ENCODE measurements around the gene DYRK2. TPM values are rescaled to one million over a fixed set of nuclear protein-coding genes. Genes with fewer than 3 reads are reported as not detected.

The DYRK2 gene
- total RNA-seq, 1 experiment from 2014 or later = 58.2 TPM

- no peak overlapping the region for H3K4me3 ChIP-seq
- H3K27me3 ChIP-seq = no peaks in the 10 kb centered on the region
- no peak for DNase-seq
- no peaks in the 10 kb centered on the region for H3K9me3 ChIP-seq (replicated peaks)
- no peaks in the 10 kb centered on the region for H3K36me3 ChIP-seq
- no peak overlapping the region for H3K27ac ChIP-seq
- no peaks in the 10 kb centered on the region for H3K4me1 ChIP-seq
Measured at GRCh38 chr12:67633024-67633610, 15.4 kb upstream of the DYRK2 start.

- H3K9me3 ChIP-seq (replicated peaks) = no peaks in the 10 kb centered on the region
- H3K4me3 ChIP-seq = no peak overlapping the region
- H3K36me3 ChIP-seq = no peaks in the 10 kb centered on the region
- no peaks in the 10 kb centered on the region for H3K27me3 ChIP-seq
- H3K4me1 ChIP-seq = no peaks in the 10 kb centered on the region
- no peak for DNase-seq
- no peak overlapping the region for H3K27ac ChIP-seq
Measured at GRCh38 chr12:67633708-67634107, 14.8 kb upstream of the DYRK2 start.

- H3K9me3 ChIP-seq (replicated peaks) = no peaks in the 10 kb centered on the region
- DNase-seq = no peak
- H3K36me3 ChIP-seq = no peaks in the 10 kb centered on the region
- no peaks in the 10 kb centered on the region for H3K4me1 ChIP-seq
- H3K27ac ChIP-seq = no peak overlapping the region
- H3K27me3 ChIP-seq = no peaks in the 10 kb centered on the region
- no peak overlapping the region for H3K4me3 ChIP-seq
Measured at GRCh38 chr12:67634303-67634761, 14.2 kb upstream of the DYRK2 start.

GRCh38 chr12:67637718-67638117 is 10.8 kb upstream of the DYRK2 start:
- DNase-seq = no peak
- H3K4me1 ChIP-seq = no peaks in the 10 kb centered on the region
- no peaks in the 10 kb centered on the region for H3K36me3 ChIP-seq
- H3K9me3 ChIP-seq (replicated peaks) = no peaks in the 10 kb centered on the region
- H3K27me3 ChIP-seq = no peaks in the 10 kb centered on the region
- no peak overlapping the region for H3K4me3 ChIP-seq
- no peak overlapping the region for H3K27ac ChIP-seq

GRCh38 chr12:67638694-67639093 is 9.9 kb upstream of the DYRK2 start:
- no peaks in the 10 kb centered on the region for H3K36me3 ChIP-seq
- no peaks in the 10 kb centered on the region for H3K27me3 ChIP-seq
- H3K27ac ChIP-seq = no peak overlapping the region
- H3K4me1 ChIP-seq = no peaks in the 10 kb centered on the region
- no peak for DNase-seq
- H3K9me3 ChIP-seq (replicated peaks) = no peaks in the 10 kb centered on the region
- no peak overlapping the region for H3K4me3 ChIP-seq

- H3K27ac ChIP-seq = no peak overlapping the region
- H3K4me3 ChIP-seq = no peak overlapping the region
- peaks cover 15% of the 10 kb centered on the region for H3K4me1 ChIP-seq
- H3K9me3 ChIP-seq (replicated peaks) = no peaks in the 10 kb centered on the region
- H3K27me3 ChIP-seq = no peaks in the 10 kb centered on the region
- no peak for DNase-seq
- no peaks in the 10 kb centered on the region for H3K36me3 ChIP-seq
Measured at GRCh38 chr12:67640863-67641262, 7.7 kb upstream of the DYRK2 start.

GRCh38 chr12:67645126-67645525 is 3.4 kb upstream of the DYRK2 start:
- peak; percentile 45 to 55 for DNase-seq
- Histone ChIP-seq H3K9me3 (replicated peaks) (no peaks in the 10 kb centered on the region), H3K4me1 (peaks cover 26% of the 10 kb centered on the region), H3K27me3 (no peaks in the 10 kb centered on the region), H3K36me3 (peaks cover 2% of the 10 kb centered on the region; the same call in 1 of the 2 replicates), H3K27ac (peak overlapping the region; percentile 46), H3K4me3 (no peak overlapping the region)

- Histone ChIP-seq H3K4me1 (peaks cover 26% of the 10 kb centered on the region), H3K27ac (peak overlapping the region; percentile 46), H3K4me3 (no peak overlapping the region), H3K27me3 (no peaks in the 10 kb centered on the region), H3K9me3 (replicated peaks) (no peaks in the 10 kb centered on the region), H3K36me3 (peaks cover 2% of the 10 kb centered on the region; the same call in 1 of the 2 replicates)
- peak in 1 of 2 experiments; percentile 28 for DNase-seq
Measured at GRCh38 chr12:67645601-67646000, 2.9 kb upstream of the DYRK2 start.

- Histone ChIP-seq H3K4me3 (peak overlapping the region; percentile 100), H3K4me1 (peaks cover 26% of the 10 kb centered on the region), H3K27me3 (no peaks in the 10 kb centered on the region), H3K9me3 (replicated peaks) (no peaks in the 10 kb centered on the region), H3K27ac (peak overlapping the region; percentile 96), H3K36me3 (peaks cover 11% of the 10 kb centered on the region)
- DNase-seq = no peak
Measured at GRCh38 chr12:67646775-67647174, 1.8 kb upstream of the DYRK2 start.

- Histone ChIP-seq H3K9me3 (replicated peaks) (no peaks in the 10 kb centered on the region), H3K36me3 (peaks cover 16% of the 10 kb centered on the region), H3K4me3 (peak overlapping the region; percentile 100), H3K27ac (peak overlapping the region; percentile 96), H3K4me1 (peaks cover 26% of the 10 kb centered on the region), H3K27me3 (no peaks in the 10 kb centered on the region)
- DNase-seq = no peak
Measured at GRCh38 chr12:67647181-67647798, 1.3 kb upstream of the DYRK2 start.

- peak overlapping the region; percentile 100 for H3K4me3 ChIP-seq
- no peaks in the 10 kb centered on the region for H3K27me3 ChIP-seq
- DNase-seq = peak; percentile 92 to 94
- H3K9me3 ChIP-seq (replicated peaks) = no peaks in the 10 kb centered on the region
- H3K36me3 ChIP-seq = peaks cover 23% of the 10 kb centered on the region
- peak overlapping the region; percentile 96 for H3K27ac ChIP-seq
- peaks cover 26% of the 10 kb centered on the region for H3K4me1 ChIP-seq
Measured at GRCh38 chr12:67647799-67648520, 585 bp upstream of the DYRK2 start.

- no peaks in the 10 kb centered on the region for H3K27me3 ChIP-seq
- H3K36me3 ChIP-seq = peaks cover 36% of the 10 kb centered on the region
- DNase-seq = peak; percentile 20 to 30
- H3K4me1 ChIP-seq = peaks cover 26% of the 10 kb centered on the region
- peak overlapping the region; percentile 100 for H3K4me3 ChIP-seq
- H3K27ac ChIP-seq = peak overlapping the region; percentile 96
- no peaks in the 10 kb centered on the region for H3K9me3 ChIP-seq (replicated peaks)
Measured at GRCh38 chr12:67649261-67649569, 670 bp downstream of the DYRK2 start.

- Histone ChIP-seq H3K27ac (peak overlapping the region; percentile 96), H3K4me3 (peak overlapping the region; percentile 100), H3K36me3 (peaks cover 41% of the 10 kb centered on the region), H3K27me3 (no peaks in the 10 kb centered on the region), H3K9me3 (replicated peaks) (no peaks in the 10 kb centered on the region), H3K4me1 (peaks cover 22% of the 10 kb centered on the region)
- peak; percentile 39 to 41 for DNase-seq
Measured at GRCh38 chr12:67649570-67650387, 1.2 kb downstream of the DYRK2 start.

- Histone ChIP-seq H3K27me3 (no peaks in the 10 kb centered on the region), H3K36me3 (peaks cover 48% of the 10 kb centered on the region)
Measured at GRCh38 chr12:67650388-67651131, 2.0 kb downstream of the DYRK2 start.

More at GRCh38 chr12:67650388-67651131, 2.0 kb downstream of the DYRK2 start:
- Histone ChIP-seq H3K4me1 (peaks cover 15% of the 10 kb centered on the region), H3K27ac (peak overlapping the region; percentile 96), H3K4me3 (peak overlapping the region; percentile 100), H3K9me3 (replicated peaks) (no peaks in the 10 kb centered on the region)
- peak; percentile 20 to 48 for DNase-seq
